Amniotic stem cell (primary cell): ENCODE measurements around the gene ZFYVE19.

Experiments
- DNase-seq: peaks from one replicate; lab custom pipeline; 2025; lab: John Stamatoyannopoulos, UW

The ZFYVE19 gene

GRCh38 chr15:40815042-40815698, 8.3 kb downstream of the ZFYVE19 start:
- no peak for DNase-seq

GRCh38 chr15:40819048-40819447, 12.2 kb downstream of the ZFYVE19 start:
- no peak for DNase-seq

GRCh38 chr15:40821195-40821594, 14.3 kb downstream of the ZFYVE19 start:
- no peak for DNase-seq

GRCh38 chr15:40823572-40824343, 16.9 kb downstream of the ZFYVE19 start:
- DNase-seq: no peak

GRCh38 chr15:40825661-40826422, 19.0 kb downstream of the ZFYVE19 start:
- DNase-seq: no peak

GRCh38 chr15:40826423-40827075, 19.7 kb downstream of the ZFYVE19 start:
- no peak for DNase-seq

GRCh38 chr15:40828447-40829036, 21.7 kb downstream of the ZFYVE19 start, which contains the start of gene PPP1R14D:
TSS of gene PPP1R14D (minus strand) at chr15:40828708. CDS start at chr15:40828641, 67 bp downstream.
- no peak for DNase-seq

GRCh38 chr15:40829115-40829514, 22.2 kb downstream of the ZFYVE19 start:
- DNase-seq: no peak

GRCh38 chr15:40830884-40831283, 24.0 kb downstream of the ZFYVE19 start:
- no peak for DNase-seq

- no peak for DNase-seq
Observed at GRCh38 chr15:40831861-40832260, 25.0 kb downstream of the ZFYVE19 start.

GRCh38 chr15:40832903-40833302, 26.0 kb downstream of the ZFYVE19 start:
- DNase-seq: no peak

GRCh38 chr15:40836020-40836419, 29.1 kb downstream of the ZFYVE19 start:
- DNase-seq: no peak

- no peak for DNase-seq
Observed at GRCh38 chr15:40838756-40839155, 31.9 kb downstream of the ZFYVE19 start.

GRCh38 chr15:40841741-40842140, 34.9 kb downstream of the ZFYVE19 start:
- no peak for DNase-seq

- DNase-seq: no peak
Observed at GRCh38 chr15:40843261-40843884, 36.5 kb downstream of the ZFYVE19 start.

- no peak for DNase-seq
Observed at GRCh38 chr15:40843885-40844695, 37.2 kb downstream of the ZFYVE19 start, which contains the start of gene SPINT1. TSS of gene SPINT1 (plus strand) at chr15:40844048. CDS start at chr15:40844555, 507 bp downstream.

- DNase-seq: no peak
Observed at GRCh38 chr15:40844696-40845030, 37.8 kb downstream of the ZFYVE19 start.

GRCh38 chr15:40845036-40845435, 38.1 kb downstream of the ZFYVE19 start:
- DNase-seq: no peak

GRCh38 chr15:40845511-40846284, 38.8 kb downstream of the ZFYVE19 start:
- DNase-seq: no peak

- no peak for DNase-seq
Observed at GRCh38 chr15:40846841-40847222, 39.9 kb downstream of the ZFYVE19 start.
